Activated naive CD8-positive, alpha-beta T cell treated with anti-CD3 and anti-CD28 coated beads for 36 hours (primary cell): ENCODE results near the gene ACACB. TPM values are rescaled to one million over a fixed set of nuclear protein-coding genes. Genes with fewer than 3 reads are reported as not detected.
"Not testable (repeated sequence)": the region's sequence is repeated elsewhere in the genome, so short reads cannot be mapped to it uniquely, and the experiment has no call there.

Experiments used
- DNase-seq: peaks from one replicate; pipeline ENCODE4 v3.0.0; 2021
- H3K27ac Mint-ChIP-seq: one replicate; pipeline ENCODE4 v1.8.0; 2022; ENCODE audit warnings: mild to moderate bottlenecking, moderate library complexity, mixed read lengths
- H3K27me3 Mint-ChIP-seq: one replicate; pipeline ENCODE4 v1.8.0; 2022; ENCODE audit warnings: mild to moderate bottlenecking, mixed read lengths
- H3K36me3 Mint-ChIP-seq: one replicate; pipeline ENCODE4 v1.8.0; 2021; ENCODE audit warnings: mild to moderate bottlenecking, mixed read lengths
- H3K4me1 Mint-ChIP-seq: one replicate; pipeline ENCODE4 v1.8.0; 2021; ENCODE audit warnings: mixed read lengths
- H3K4me3 Mint-ChIP-seq: one replicate; pipeline ENCODE4 v1.8.0; 2022; ENCODE audit warnings: mild to moderate bottlenecking, moderate library complexity, mixed read lengths
- H3K9me3 Mint-ChIP-seq: one replicate; pipeline ENCODE4 v1.8.0; 2022; ENCODE audit warnings: mixed read lengths
- total RNA-seq, 2 experiments: library from RNA; stranded (reverse); gene quantifications; one replicate each; pipeline ENCODE4 v1.2.3, GENCODE V29; 2021

The ACACB gene
- total RNA-seq, 2 experiments from 2014 or later = 7.8 to 8.8 TPM

GRCh38 chr12:109169262-109169661, 52.9 kb downstream of the ACACB start:
- Mint-ChIP-seq H3K9me3 (peaks cover 5% of the 10 kb centered on the region), H3K27me3 (no peaks in the 10 kb centered on the region), H3K4me3 (no peak overlapping the region), H3K36me3 (peaks cover 35% of the 10 kb centered on the region), H3K4me1 (no peaks in the 10 kb centered on the region), H3K27ac (no peak overlapping the region)
- no peak for DNase-seq

- no peaks in the 10 kb centered on the region for H3K27me3 Mint-ChIP-seq
- no peak overlapping the region for H3K4me3 Mint-ChIP-seq
- H3K36me3 Mint-ChIP-seq = peaks cover 36% of the 10 kb centered on the region
- H3K4me1 Mint-ChIP-seq = no peaks in the 10 kb centered on the region
- DNase-seq = no peak
- H3K27ac Mint-ChIP-seq = no peak overlapping the region
- H3K9me3 Mint-ChIP-seq = peaks cover 5% of the 10 kb centered on the region
These were observed 53.3 kb downstream of the ACACB start for GRCh38 chr12:109169686-109170085.

GRCh38 chr12:109170324-109170723, 53.9 kb downstream of the ACACB start:
- H3K36me3 Mint-ChIP-seq = peaks cover 36% of the 10 kb centered on the region
- H3K4me3 Mint-ChIP-seq = no peak overlapping the region
- no peak overlapping the region for H3K27ac Mint-ChIP-seq
- H3K4me1 Mint-ChIP-seq = no peaks in the 10 kb centered on the region
- peaks cover 5% of the 10 kb centered on the region for H3K9me3 Mint-ChIP-seq
- DNase-seq = no peak
- H3K27me3 Mint-ChIP-seq = no peaks in the 10 kb centered on the region

- not testable (repeated sequence) for H3K9me3 Mint-ChIP-seq, H3K27me3 Mint-ChIP-seq, H3K27ac Mint-ChIP-seq, H3K4me1 Mint-ChIP-seq, H3K4me3 Mint-ChIP-seq, DNase-seq
- peaks cover 36% of the 10 kb centered on the region for H3K36me3 Mint-ChIP-seq
These were observed 56.4 kb downstream of the ACACB start for GRCh38 chr12:109172787-109173186.

- Mint-ChIP-seq H3K4me3 (no peak overlapping the region), H3K27ac (no peak overlapping the region), H3K9me3 (peaks cover 5% of the 10 kb centered on the region), H3K27me3 (no peaks in the 10 kb centered on the region), H3K36me3 (peaks cover 36% of the 10 kb centered on the region), H3K4me1 (no peaks in the 10 kb centered on the region)
- DNase-seq = no peak
These were observed 57.3 kb downstream of the ACACB start for GRCh38 chr12:109173443-109174240.

- no peaks in the 10 kb centered on the region for H3K27me3 Mint-ChIP-seq
- no peaks in the 10 kb centered on the region for H3K4me1 Mint-ChIP-seq
- no peak overlapping the region for H3K27ac Mint-ChIP-seq
- peaks cover 35% of the 10 kb centered on the region for H3K36me3 Mint-ChIP-seq
- DNase-seq = no peak
- no peak overlapping the region for H3K4me3 Mint-ChIP-seq
- peaks cover 5% of the 10 kb centered on the region for H3K9me3 Mint-ChIP-seq
These were observed 58.1 kb downstream of the ACACB start for GRCh38 chr12:109174468-109174867.

GRCh38 chr12:109178532-109178931, 62.1 kb downstream of the ACACB start:
- no peak overlapping the region for H3K27ac Mint-ChIP-seq
- no peak overlapping the region for H3K4me3 Mint-ChIP-seq
- no peaks in the 10 kb centered on the region for H3K27me3 Mint-ChIP-seq
- DNase-seq = no peak
- H3K4me1 Mint-ChIP-seq = peaks cover 4% of the 10 kb centered on the region
- H3K36me3 Mint-ChIP-seq = peaks cover 17% of the 10 kb centered on the region
- H3K9me3 Mint-ChIP-seq = peaks cover 1% of the 10 kb centered on the region

GRCh38 chr12:109179927-109180326, 63.5 kb downstream of the ACACB start:
- H3K27me3 Mint-ChIP-seq = no peaks in the 10 kb centered on the region
- H3K9me3 Mint-ChIP-seq = no peaks in the 10 kb centered on the region
- H3K36me3 Mint-ChIP-seq = peaks cover 11% of the 10 kb centered on the region
- DNase-seq = no peak
- H3K4me1 Mint-ChIP-seq = peaks cover 4% of the 10 kb centered on the region
- no peak overlapping the region for H3K27ac Mint-ChIP-seq
- H3K4me3 Mint-ChIP-seq = no peak overlapping the region

GRCh38 chr12:109182041-109182839, 65.9 kb downstream of the ACACB start:
- no peak overlapping the region for H3K4me3 Mint-ChIP-seq
- DNase-seq = no peak
- no peak overlapping the region for H3K27ac Mint-ChIP-seq
- peaks cover 4% of the 10 kb centered on the region for H3K4me1 Mint-ChIP-seq
- no peaks in the 10 kb centered on the region for H3K27me3 Mint-ChIP-seq
- H3K9me3 Mint-ChIP-seq = no peaks in the 10 kb centered on the region
- peaks cover 15% of the 10 kb centered on the region for H3K36me3 Mint-ChIP-seq

GRCh38 chr12:109185441-109185840, 69.1 kb downstream of the ACACB start:
- Mint-ChIP-seq H3K4me3 (no peak overlapping the region), H3K27ac (no peak overlapping the region), H3K27me3 (no peaks in the 10 kb centered on the region), H3K9me3 (no peaks in the 10 kb centered on the region), H3K4me1 (peaks cover 4% of the 10 kb centered on the region), H3K36me3 (peaks cover 16% of the 10 kb centered on the region)
- no peak for DNase-seq

GRCh38 chr12:109186993-109187653, 70.7 kb downstream of the ACACB start:
- Mint-ChIP-seq H3K27ac (no peak overlapping the region), H3K27me3 (no peaks in the 10 kb centered on the region), H3K4me1 (peaks cover 2% of the 10 kb centered on the region), H3K4me3 (no peak overlapping the region), H3K9me3 (no peaks in the 10 kb centered on the region), H3K36me3 (peaks cover 12% of the 10 kb centered on the region)
- DNase-seq = no peak

GRCh38 chr12:109188108-109188712, 71.8 kb downstream of the ACACB start:
- H3K9me3 Mint-ChIP-seq = no peaks in the 10 kb centered on the region
- no peak overlapping the region for H3K4me3 Mint-ChIP-seq
- H3K27me3 Mint-ChIP-seq = no peaks in the 10 kb centered on the region
- peaks cover 7% of the 10 kb centered on the region for H3K36me3 Mint-ChIP-seq
- H3K27ac Mint-ChIP-seq = no peak overlapping the region
- DNase-seq = no peak
- H3K4me1 Mint-ChIP-seq = no peaks in the 10 kb centered on the region

GRCh38 chr12:109189291-109189690, 72.9 kb downstream of the ACACB start:
- no peak for DNase-seq
- peaks cover 5% of the 10 kb centered on the region for H3K36me3 Mint-ChIP-seq
- H3K4me3 Mint-ChIP-seq = no peak overlapping the region
- H3K9me3 Mint-ChIP-seq = no peaks in the 10 kb centered on the region
- no peak overlapping the region for H3K27ac Mint-ChIP-seq
- no peaks in the 10 kb centered on the region for H3K4me1 Mint-ChIP-seq
- no peaks in the 10 kb centered on the region for H3K27me3 Mint-ChIP-seq

GRCh38 chr12:109191621-109192250, 75.3 kb downstream of the ACACB start:
- Mint-ChIP-seq H3K4me1 (no peaks in the 10 kb centered on the region), H3K36me3 (peaks cover 12% of the 10 kb centered on the region), H3K27ac (no peak overlapping the region), H3K9me3 (peaks cover 2% of the 10 kb centered on the region), H3K4me3 (no peak overlapping the region), H3K27me3 (no peaks in the 10 kb centered on the region)
- no peak for DNase-seq
